ENCODE data around the gene PIP4K2B. TPM values are rescaled to one million over a fixed set of nuclear protein-coding genes. Genes with fewer than 3 reads are reported as not detected.

PIP4K2B gene
- total and polyA plus RNA-seq, 11 donors = 23.3 to 55.0 (median 48.4) TPM

DNA sequence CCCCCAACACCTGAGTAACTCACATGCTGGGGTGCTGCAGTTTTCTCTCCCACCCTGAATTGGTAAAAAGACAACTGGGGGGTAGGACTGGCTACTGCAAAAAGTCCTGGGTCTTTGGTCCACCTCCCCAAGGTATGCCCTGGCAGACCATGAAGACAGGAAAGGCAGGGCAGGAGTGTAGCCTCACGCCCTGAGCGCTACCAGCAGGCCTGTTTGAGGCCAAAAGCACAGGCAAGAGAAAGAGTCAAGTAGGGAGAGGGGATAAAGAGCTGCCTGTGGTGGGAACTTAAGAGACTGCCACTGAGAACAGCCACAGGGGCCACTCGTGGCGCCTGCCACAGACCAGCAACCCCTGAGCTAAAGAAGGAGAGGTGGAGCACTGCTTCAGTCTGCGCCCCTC lies 33.0 kb downstream of the PIP4K2B start:
- Histone ChIP-seq H3K9me3 (no peaks in the 10 kb centered on the region), H3K4me3 (no peak overlapping the region), H3K36me3 (peaks cover 0 to 100% (median 98%) of the 10 kb centered on the region in 9 donors), H3K4me1 (peaks cover 0 to 11% (median 0%) of the 10 kb centered on the region in 12 donors), H3K27ac (no peak overlapping the region), H3K27me3 (no peaks in the 10 kb centered on the region)
- ATAC-seq (no peak), DNase-seq (no peak)
- TF ChIP-seq POLR2A (IDR thresholded peaks at IDR 0.05) = no peak
- TF ChIP-seq, protein P1, sequence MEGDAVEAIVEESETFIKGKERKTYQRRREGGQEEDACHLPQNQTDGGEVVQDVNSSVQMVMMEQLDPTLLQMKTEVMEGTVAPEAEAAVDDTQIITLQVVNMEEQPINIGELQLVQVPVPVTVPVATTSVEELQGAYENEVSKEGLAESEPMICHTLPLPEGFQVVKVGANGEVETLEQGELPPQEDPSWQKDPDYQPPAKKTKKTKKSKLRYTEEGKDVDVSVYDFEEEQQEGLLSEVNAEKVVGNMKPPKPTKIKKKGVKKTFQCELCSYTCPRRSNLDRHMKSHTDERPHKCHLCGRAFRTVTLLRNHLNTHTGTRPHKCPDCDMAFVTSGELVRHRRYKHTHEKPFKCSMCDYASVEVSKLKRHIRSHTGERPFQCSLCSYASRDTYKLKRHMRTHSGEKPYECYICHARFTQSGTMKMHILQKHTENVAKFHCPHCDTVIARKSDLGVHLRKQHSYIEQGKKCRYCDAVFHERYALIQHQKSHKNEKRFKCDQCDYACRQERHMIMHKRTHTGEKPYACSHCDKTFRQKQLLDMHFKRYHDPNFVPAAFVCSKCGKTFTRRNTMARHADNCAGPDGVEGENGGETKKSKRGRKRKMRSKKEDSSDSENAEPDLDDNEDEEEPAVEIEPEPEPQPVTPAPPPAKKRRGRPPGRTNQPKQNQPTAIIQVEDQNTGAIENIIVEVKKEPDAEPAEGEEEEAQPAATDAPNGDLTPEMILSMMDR (IDR thresholded peaks at IDR 0.05) = no peak
- WGBS, 4 donors = 91 to 96% (median 94%) methylated on average over 5 of the region's 5 CpGs
- intact Hi-C loops (cut with DNase I) = no loop called here

DNA sequence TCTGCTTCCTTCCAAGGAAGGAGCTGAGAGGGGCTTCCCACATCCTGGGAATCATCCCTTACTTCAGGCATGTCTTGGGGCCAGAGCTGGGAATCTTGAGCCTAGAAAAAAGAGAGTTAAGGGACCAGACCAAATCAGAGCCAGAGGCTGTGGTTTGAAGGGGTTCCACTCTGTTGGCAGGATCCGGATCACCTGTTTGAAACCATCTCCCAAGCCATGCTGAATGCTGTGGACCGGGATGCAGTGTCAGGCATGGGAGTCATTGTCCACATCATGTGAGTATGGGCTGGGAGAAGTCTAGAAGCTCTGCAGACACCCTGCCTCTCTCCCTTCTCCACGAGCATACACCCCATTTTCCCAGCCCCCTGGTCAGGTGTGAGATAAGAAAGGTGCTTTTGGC lies 37.1 kb downstream of the PIP4K2B start:
- H3K9me3 ChIP-seq = no peaks in the 10 kb centered on the region
- no peak overlapping the region for H3K27ac ChIP-seq
- peaks cover 0 to 100% (median 98%) of the 10 kb centered on the region in 9 donors for H3K36me3 ChIP-seq
- peaks cover 0 to 4% (median 0%) of the 10 kb centered on the region in 12 donors for H3K4me1 ChIP-seq
- intact Hi-C loops (cut with DNase I) = no loop called here
- ATAC-seq (no peak), DNase-seq (no peak)
- no peaks in the 10 kb centered on the region for H3K27me3 ChIP-seq
- TF ChIP-seq, protein P1 (IDR thresholded peaks at IDR 0.05) = no peak
- no peak overlapping the region for H3K4me3 ChIP-seq
- WGBS, 4 donors = 80 to 94% (median 83%) methylated on average over 2 to 3 of the region's 3 CpGs

DNA sequence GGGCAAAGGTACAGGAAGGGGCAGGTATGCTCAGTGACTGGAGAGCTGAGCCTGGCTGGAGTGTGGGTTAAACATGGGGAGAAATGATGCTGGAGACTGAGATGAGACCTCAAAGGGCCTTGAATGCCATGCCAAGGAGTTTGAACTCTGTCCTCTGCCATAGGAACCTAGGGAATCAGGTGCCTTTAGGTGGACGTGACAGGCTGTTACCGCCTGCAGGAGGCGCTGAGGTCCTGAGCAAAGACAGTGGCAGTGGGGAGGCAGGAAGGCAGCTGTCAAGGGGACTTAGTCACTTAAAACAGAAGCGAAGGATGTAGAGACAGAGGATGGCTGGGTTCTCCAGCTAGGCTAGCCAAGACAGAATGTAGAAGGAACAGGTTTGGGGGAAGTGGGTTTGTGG lies 37.7 kb downstream of the PIP4K2B start:
- peaks cover 0 to 4% (median 0%) of the 10 kb centered on the region in 12 donors for H3K4me1 ChIP-seq
- intact Hi-C loops (cut with DNase I) = no loop called here
- peaks cover 0 to 100% (median 98%) of the 10 kb centered on the region in 9 donors for H3K36me3 ChIP-seq
- no peak for TF ChIP-seq POLR2A (IDR thresholded peaks at IDR 0.05)
- TF ChIP-seq, protein P1 (IDR thresholded peaks at IDR 0.05) = peak in 3 of 12 donors; percentile 10 to 14 (median 13)
- no peak overlapping the region for H3K4me3 ChIP-seq
- DNase-seq (no peak), ATAC-seq (no peak)
- no peaks in the 10 kb centered on the region for H3K27me3 ChIP-seq
- no peak overlapping the region for H3K27ac ChIP-seq
- 80 to 90% (median 86%) methylated on average over 4 of the region's 4 CpGs for WGBS, 4 donors
- H3K9me3 ChIP-seq = no peaks in the 10 kb centered on the region

DNA sequence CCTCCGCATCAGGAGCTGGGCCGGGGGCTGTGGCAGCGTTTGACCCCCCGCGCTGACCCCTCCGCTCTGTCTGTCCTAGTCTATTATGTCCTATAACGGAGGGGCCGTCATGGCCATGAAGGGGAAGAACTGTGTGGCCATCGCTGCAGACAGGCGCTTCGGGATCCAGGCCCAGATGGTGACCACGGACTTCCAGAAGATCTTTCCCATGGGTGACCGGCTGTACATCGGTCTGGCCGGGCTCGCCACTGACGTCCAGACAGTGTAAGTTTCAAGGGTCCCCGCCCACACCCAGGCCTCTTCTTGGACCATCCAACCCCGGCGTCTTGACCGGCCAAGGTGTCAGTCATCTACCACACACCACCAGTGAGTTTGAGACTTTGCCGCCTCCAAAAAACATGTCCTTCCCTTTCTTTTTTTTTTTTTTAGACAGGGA lies 46.3 kb downstream of the PIP4K2B start:
- peaks cover 0 to 44% (median 39%) of the 10 kb centered on the region in 9 donors for H3K36me3 ChIP-seq
- 7 to 23% (median 9%) methylated on average over 8 to 22 of the region's 22 CpGs for WGBS, 4 donors
- H3K9me3 ChIP-seq = no peaks in the 10 kb centered on the region
- intact Hi-C loops (cut with DNase I) = loop anchor here in 5 of 10 donors (2.0 to 5.0 kb wide), 6 partner anchors 22 to 399 kb away; partner anchors contain the start of genes PIP4K2B (in 5 of the 5), CISD3 (in 1 of the 5), LASP1 (in 1 of the 5) and PLXDC1 (in 1 of the 5)
- peaks cover 0 to 19% (median 0%) of the 10 kb centered on the region in 9 donors for H3K27me3 ChIP-seq
- no peak for TF ChIP-seq POLR2A (IDR thresholded peaks at IDR 0.05)
- TF ChIP-seq, protein P1 (IDR thresholded peaks at IDR 0.05) = no peak
- ATAC-seq (no peak), DNase-seq (no peak)
- peak overlapping the region; percentile 61 to 99 (median 94) for H3K4me3 ChIP-seq
- H3K27ac ChIP-seq = peak overlapping the region; percentile 37 to 99 (median 92)
- H3K4me1 ChIP-seq = peaks cover 0 to 58% (median 38%) of the 10 kb centered on the region in 12 donors
